ENCODE results near the gene TAF13. TPM values are rescaled to one million over a fixed set of nuclear protein-coding genes. Genes with fewer than 3 reads are reported as not detected.

The TAF13 gene
- total and polyA plus RNA-seq, 9 of the 15 experiments (the other 6 are each of a cell fraction or from before 2014, with no cell fraction given), result 14.9 to 77.2 (median 38.7) TPM

- TF ChIP-seq E2F8 (IDR thresholded peaks at IDR 0.05; ENCODE audit: low read depth, partially characterized antibody), result peak; percentile 84
- TF ChIP-seq ZFP30 (CRISPR knock-in tag; IDR thresholded peaks at IDR 0.05; ENCODE audit: borderline replicate concordance), result peak; percentile 65; the same call in 1 of the 2 replicates
- peak; percentile 94 for TF ChIP-seq RHOXF2B (CRISPR knock-in tag; conservative IDR thresholded peaks at IDR 0.05)
- TF ChIP-seq SRSF9 (IDR thresholded peaks at IDR 0.05; ENCODE audit: borderline replicate concordance, low read depth, low read length), result no peak
- TF ChIP-seq SMC3 (conservative IDR thresholded peaks at IDR 0.05; ENCODE audit: insufficient read depth, low read depth, low read length), result peak; percentile 78
- TF ChIP-seq SUPT5H (IDR thresholded peaks at IDR 0.05), result peak; percentile 100
- no peak for TF ChIP-seq GTF3C2 (IDR thresholded peaks at IDR 0.05; ENCODE audit: borderline replicate concordance, extremely low read depth, insufficient read length)
- no peak for TF ChIP-seq IRF1 (CRISPR knock-in tag; IDR thresholded peaks at IDR 0.05; ENCODE audit: borderline replicate concordance)
- no peak for TF ChIP-seq CBX5 (IDR thresholded peaks at IDR 0.05; ENCODE audit: borderline replicate concordance, low read depth)
- TF ChIP-seq ZBTB8A (IDR thresholded peaks at IDR 0.05; ENCODE audit: partially characterized antibody), result no peak
- TF ChIP-seq ZBTB33 (CRISPR knock-in tag; IDR thresholded peaks at IDR 0.05), result peak; percentile 82; the same call in 1 of the 2 replicates
- 0 out of 2 replicates have a peak, but pooled peaks have one; percentile 39 for TF ChIP-seq ZKSCAN1 (IDR thresholded peaks at IDR 0.05; ENCODE audit: low read depth, low read length)
- peak; percentile 81 for TF ChIP-seq DIDO1 (tag; IDR thresholded peaks at IDR 0.05; ENCODE audit: low read depth)
- TF ChIP-seq MED1 (CRISPR knock-in tag; IDR thresholded peaks at IDR 0.05; ENCODE audit: borderline replicate concordance), result no peak
- 0 out of 2 replicates have a peak, but pooled peaks have one; percentile 27 for TF ChIP-seq ZHX1 (conservative IDR thresholded peaks at IDR 0.05; ENCODE audit: low read length)
These were observed 24.4 kb upstream of the TAF13 start (continued) for GRCh38 chr1:109099938-109100773.
